GM19372 (cell line): ENCODE measurements around the gene LARP4B.

Source experiments
- ATAC-seq: cut with Tn5 transposase; IDR thresholded peaks from one replicate; pipeline ENCODE4 v1.9.1; 2021; ENCODE audit warnings: mild to moderate bottlenecking, low read depth, moderate library complexity; ENCODE audit not compliant: unreplicated experiment

Gene LARP4B

GRCh38 chr10:841535-841934 is 90.0 kb downstream of the LARP4B start:
- no peak for ATAC-seq

GRCh38 chr10:839550-840205 is 91.8 kb downstream of the LARP4B start:
- no peak for ATAC-seq

DNA sequence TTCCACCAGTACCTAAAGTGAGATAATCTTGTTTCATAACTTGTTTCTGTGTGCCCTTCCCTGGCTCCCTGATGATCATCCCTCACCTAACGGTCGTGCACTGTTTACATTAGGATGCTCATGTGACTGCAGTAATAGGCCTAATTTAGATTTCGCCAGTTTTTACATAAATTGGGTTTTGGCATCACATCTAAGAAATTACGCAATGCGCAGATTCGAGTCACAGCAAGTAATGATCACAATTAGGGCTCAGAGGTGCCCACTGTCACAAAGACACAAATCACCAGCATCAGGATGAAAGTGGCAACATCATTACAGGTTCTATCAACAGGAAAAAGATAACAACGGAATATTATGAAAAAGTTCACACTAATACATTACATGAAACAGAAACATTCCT is 94.7 kb downstream of the LARP4B start:
- no peak for ATAC-seq

DNA sequence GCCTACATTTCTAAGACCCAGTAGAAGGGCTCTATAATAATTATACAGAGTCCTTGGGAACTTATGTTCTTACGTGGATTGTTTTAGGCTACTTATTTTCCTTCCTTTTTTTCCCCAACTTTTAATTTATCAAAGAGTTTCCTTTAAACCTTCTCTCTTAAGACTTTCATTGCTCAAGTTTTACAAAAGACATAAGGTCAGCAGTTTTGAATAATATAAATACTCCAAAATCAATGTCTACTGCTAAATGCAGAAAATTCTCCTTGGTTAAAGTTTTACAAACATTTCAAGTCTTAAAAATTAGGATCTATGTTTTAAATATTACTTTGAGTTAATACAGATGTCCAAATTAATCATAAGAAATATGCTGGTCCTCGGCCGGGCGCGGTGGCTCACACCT is 97.0 kb downstream of the LARP4B start:
- ATAC-seq: no peak

DNA sequence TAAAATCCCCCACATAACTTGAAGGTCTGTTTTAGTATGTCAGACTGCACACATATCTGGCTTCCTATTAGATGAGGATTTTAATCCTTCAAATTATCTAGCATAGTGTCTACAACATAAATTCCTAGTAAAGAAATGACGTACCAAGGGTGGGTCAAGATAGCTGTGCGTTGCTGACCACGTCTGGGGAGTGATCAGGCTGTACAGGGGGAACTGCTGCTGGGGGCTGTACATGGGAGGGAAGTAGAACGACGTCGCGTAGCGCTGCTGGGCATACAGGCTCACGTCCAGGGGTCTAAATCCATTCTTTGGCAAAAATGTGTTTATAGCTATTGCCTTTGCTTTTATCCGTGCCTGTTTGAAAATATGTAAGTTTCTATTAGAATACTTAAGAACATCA is 102.3 kb downstream of the LARP4B start:
- ATAC-seq: no peak

DNA sequence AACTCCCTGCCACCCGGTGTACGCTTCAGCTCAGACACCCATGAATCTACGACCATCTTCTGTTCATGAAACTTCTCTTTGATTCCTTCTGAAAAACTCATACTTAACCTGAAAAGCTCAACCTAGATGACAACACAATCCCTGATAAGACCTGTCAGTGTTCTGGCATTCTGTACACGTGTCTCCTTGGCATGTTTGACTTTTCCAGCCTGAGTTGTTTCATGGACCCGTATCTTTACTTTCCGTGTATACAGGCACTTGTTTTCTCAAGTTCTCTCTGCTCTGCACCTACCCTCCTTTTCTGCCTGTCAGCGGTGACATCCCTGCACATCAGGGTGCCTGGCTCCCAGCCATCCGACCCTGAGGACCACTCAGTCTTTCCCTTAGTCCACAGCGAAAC is 103.3 kb downstream of the LARP4B start:
- ATAC-seq: no peak

DNA sequence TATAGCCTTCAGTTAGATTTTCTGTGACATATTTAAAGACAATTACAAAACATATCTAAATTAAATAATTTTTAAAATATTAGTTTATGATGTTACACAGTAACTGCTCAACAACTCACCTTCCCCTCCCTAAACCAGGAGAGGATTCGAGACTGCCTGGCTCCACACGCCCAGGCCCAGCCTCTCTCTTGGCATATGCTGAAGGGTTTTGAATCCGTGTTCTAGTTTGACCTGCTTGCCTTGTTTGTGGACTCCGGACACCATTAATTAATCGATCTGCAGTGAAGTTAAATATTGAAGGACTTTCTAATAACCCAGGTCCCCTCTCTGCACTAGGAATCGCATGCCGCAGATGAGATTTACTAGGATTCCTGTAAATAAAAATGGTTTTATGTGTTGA is 106.6 kb downstream of the LARP4B start:
- no peak for ATAC-seq

DNA sequence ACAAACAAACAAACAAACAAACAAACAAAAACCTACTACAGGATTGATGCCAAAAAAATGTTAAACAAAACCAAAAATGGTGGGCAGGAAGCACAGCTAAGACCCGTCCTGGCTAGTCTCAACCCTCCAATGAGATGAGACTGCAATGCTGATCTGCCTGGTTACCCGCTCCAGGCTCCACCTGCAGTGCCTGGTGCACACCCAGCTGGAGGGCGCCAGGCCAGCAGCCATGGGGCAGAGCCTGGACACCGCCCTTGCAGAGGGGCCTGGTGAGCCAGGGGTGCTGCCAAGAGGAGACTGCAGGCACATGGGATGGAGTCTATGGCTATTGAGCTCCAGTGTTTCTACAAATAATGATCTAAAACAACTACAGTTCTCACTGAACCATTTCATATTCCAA is 107.0 kb downstream of the LARP4B start:
- ATAC-seq: no peak

DNA sequence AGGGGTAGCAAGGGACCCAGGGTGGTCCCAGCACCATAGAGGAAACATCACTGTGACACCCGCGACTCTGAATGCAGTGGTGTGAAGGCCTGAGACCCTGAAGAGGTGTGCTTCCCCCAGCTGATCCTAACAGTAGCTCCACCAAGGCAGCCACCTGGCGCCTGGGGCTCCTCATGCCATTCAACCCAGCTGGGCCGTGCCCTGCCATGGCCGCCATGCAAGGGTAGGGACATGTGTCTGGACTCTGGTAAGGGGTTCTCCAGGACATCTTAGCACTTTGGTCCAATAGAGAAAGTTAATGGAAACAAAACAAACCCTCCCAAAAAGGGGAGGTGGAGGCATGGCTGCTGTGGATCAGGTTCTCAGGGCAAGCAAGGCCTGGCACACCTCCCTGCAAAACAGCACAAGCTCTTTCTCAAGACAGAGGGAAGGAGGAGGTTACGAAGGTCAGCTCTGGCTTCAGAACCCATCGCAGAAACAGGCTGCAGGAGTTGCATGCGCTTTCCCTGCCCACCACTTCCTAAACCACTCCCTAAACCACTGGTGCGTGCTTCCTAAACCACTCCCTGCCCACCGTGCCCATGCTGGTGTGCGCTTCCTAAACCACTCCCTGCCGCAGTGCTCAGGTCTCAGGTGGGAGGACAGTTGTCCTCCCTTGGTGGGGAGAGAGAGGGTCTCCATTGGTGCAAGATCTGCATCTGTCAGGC is 108.7 kb downstream of the LARP4B start:
- peak; percentile 58 for ATAC-seq

DNA sequence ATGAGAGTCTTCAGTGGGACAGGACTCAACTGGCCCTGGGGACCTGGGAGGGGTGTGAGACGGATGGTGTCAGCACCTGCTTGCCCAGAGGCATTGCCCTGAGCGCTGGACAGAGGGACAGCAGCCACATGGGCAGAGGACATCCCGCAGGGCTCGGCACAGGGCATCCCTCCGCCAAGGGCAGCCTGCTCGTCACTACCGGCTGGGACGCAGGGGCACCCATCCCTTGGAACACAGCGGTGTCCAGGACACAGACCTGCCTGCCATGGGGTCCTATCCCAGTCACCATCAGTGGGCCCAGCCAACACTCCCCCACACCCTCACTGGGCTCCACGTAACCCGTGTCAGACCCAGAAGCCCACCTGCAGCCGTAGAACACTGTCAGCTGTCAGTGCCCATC is 109.3 kb downstream of the LARP4B start:
- ATAC-seq: no peak

GRCh38 chr10:821322-821721 is 110.2 kb downstream of the LARP4B start:
- ATAC-seq: no peak

DNA sequence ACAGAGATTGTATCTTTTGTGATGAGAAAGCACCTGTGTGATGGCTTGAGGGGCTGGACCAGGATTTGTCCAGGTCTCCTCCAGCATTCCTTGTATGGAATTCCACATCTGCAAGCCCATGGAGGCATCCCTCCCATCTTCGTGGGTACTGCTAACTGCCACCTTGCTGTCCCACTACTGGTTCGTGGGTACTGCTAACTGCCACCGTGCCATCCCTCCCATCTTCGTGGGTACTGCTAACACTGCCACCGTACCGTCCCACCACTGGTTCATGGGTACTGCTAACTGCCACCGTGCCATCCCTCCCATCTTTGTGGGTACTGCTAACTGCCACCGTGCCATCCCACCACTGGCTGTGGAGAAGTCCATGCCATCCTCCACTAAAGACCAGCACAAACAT is 111.7 kb downstream of the LARP4B start:
- no peak for ATAC-seq

DNA sequence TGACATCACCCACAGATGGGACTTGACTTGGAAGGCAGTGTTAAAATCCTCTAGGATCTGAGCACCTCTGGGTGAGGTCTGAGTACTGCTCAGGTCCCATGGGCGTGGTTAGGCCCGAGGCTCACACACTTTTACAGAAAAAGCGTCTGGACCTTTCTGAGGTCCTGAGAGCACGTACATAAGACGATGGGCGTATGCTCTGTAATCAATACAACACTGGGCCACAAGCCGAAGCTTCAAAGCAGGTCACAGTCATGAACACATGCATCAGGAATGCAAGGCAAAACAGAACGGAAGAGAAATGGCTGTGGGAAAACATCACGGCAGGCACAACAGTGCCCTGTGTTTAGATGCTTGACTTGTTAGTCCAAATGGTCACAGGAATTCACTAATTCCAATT is 112.2 kb downstream of the LARP4B start:
- no peak for ATAC-seq

DNA sequence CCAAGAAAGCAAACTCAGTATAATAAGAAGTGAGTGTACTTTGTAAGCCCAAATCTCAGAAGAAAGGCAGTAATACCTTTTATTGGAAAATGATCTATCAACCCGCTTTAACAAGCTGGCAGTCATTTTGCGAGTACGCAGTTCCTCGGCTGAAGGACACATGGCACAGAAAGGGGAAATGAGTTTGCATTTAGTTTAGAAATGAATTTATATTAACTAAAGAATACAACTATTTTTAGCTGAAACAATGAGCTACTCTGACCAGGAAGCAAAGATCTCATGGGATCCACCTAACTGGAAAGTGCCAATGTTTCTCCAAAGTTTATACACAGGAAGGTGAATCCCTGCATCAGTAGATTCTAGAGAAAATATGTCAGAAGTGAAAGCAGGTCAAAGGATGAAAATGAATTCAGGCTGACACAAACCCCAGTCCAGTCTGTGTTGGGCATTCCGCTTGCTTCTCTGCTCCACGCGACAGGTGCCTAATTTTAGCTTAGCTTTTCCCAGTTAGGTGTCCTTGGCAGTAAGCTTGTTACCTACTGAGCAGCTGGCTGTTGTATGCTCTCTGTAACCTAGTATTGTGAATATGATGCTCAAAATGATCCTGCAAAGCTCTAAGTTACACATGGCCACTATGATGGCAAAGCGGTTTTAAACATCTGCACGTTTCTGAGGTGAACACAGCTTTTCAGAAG is 112.8 kb downstream of the LARP4B start:
- no peak for ATAC-seq

- no peak for ATAC-seq
These were observed 113.5 kb downstream of the LARP4B start for GRCh38 chr10:818010-818409.

GRCh38 chr10:817371-817770 is 114.1 kb downstream of the LARP4B start:
- ATAC-seq: no peak

- ATAC-seq: no peak
These were observed 114.5 kb downstream of the LARP4B start for GRCh38 chr10:816958-817357.

GRCh38 chr10:816091-816477 is 115.4 kb downstream of the LARP4B start:
- ATAC-seq: no peak

- no peak for ATAC-seq
These were observed 116.0 kb downstream of the LARP4B start for GRCh38 chr10:815338-816090.

GRCh38 chr10:814536-815302 is 116.8 kb downstream of the LARP4B start:
- ATAC-seq: no peak
